ENCODE data around the gene KRTAP4-6.
"Not testable (repeated sequence)": the region's sequence is repeated elsewhere in the genome, so short reads cannot be mapped to it uniquely, and the experiment has no call there.

Gene KRTAP4-6

DNA sequence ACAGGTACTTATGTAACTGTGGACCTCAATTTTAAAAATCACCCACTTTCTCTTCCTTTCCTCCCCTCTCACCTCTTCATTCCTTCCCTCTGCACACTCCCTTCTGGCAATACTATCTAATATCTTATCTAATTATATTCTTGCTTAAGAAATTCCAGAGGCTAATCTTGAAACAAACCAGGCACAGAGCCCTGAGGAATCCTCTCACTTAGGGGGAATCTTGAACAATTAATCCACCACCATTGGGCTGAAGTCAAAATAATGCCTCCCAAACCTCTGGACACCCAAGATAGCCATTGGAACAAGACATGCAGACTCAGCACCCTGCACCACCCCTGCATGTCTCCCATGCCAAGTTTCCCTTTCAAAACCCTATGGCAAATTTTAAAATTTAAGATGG is 1.0 kb upstream of the KRTAP4-6 start:
- H3K27me3 ChIP-seq (ENCODE audit: control insufficient read depth, insufficient read depth, low read length), result no peaks in the 10 kb centered on the region
- no peaks in the 10 kb centered on the region for H3K4me1 ChIP-seq (ENCODE audit: control insufficient read depth, insufficient read depth, low read length)
- no peaks in the 10 kb centered on the region for H3K9me3 ChIP-seq (ENCODE audit: control insufficient read depth, insufficient read depth, low read length)
- H3K4me3 ChIP-seq (ENCODE audit: low read depth, low read length), result no peak overlapping the region
- no peaks in the 10 kb centered on the region for H3K36me3 ChIP-seq (ENCODE audit: control insufficient read depth, insufficient read depth, low read length)
- H3K9ac ChIP-seq (ENCODE audit: low read depth, low read length), result no peak overlapping the region

DNA sequence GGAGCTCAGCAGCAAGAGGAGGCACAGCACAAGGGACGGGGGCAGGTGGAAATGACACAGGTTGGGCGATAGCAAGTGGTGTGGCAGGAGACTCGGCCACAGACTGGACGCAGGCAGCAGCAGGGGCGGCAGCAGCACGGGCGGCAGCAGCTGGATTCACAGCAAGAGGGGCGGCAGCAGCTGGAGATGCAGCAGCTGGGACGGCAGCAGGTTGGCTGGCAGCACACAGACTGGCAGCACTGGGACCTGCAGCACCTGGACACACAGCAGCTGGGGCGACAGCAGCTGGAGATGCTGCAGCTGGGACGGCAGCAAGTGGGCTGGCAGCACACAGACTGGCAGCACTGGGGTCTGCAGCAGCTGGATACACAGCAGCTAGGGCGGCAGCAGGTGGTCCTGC is 479 bp downstream of the KRTAP4-6 start:
- H3K27me3 ChIP-seq (ENCODE audit: control insufficient read depth, insufficient read depth, low read length); H3K9me3 ChIP-seq (ENCODE audit: control insufficient read depth, insufficient read depth, low read length); H3K36me3 ChIP-seq (ENCODE audit: control insufficient read depth, insufficient read depth, low read length); H3K4me1 ChIP-seq (ENCODE audit: control insufficient read depth, insufficient read depth, low read length); H3K9ac ChIP-seq (ENCODE audit: low read depth, low read length); H3K4me3 ChIP-seq (ENCODE audit: low read depth, low read length): not testable (repeated sequence)

DNA sequence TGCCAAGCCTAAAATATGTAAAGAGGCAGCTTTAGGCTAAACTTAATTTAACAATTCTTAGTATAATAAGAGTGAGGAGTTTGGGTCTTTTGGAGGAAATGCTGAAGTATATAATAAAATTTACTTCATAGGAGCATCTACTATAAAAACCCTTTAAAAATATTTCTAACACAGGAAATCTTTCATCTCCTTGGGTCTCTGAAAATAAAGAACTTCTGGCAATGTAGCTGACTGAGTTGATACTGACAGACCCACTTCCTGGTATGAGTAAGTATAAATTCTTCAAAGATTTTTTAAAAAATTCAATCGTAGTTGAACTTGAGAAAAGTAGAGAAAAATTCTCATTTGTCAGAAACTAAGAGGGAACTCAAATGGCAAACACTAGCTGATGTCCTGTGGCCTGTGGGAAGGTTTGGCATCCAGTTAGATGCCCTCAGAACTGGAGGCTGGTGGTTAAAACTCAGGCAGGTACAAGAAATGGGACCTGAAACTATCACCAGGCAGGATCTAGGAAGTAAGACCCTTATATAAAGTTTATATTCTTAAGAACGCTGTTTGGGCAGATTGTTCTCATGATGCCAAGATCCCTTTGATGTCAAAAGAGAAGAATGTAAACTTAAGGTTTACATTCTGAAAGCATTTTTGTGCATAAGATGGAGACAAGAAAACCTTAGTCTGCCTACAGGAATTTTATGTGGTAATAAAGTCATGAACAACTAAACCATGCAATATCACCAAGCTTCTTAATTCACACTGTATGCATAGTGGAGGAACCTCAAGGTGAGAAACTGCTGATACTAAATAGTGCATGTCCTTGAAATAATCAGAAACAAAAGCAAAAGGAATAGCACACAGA is 6.2 kb downstream of the KRTAP4-6 start:
- Histone ChIP-seq H3K36me3 (ENCODE audit: control insufficient read depth, insufficient read depth, low read length) (no peaks in the 10 kb centered on the region), H3K9ac (ENCODE audit: low read depth, low read length) (no peak overlapping the region), H3K27me3 (ENCODE audit: control insufficient read depth, insufficient read depth, low read length) (no peaks in the 10 kb centered on the region), H3K9me3 (ENCODE audit: control insufficient read depth, insufficient read depth, low read length) (no peaks in the 10 kb centered on the region), H3K4me1 (ENCODE audit: control insufficient read depth, insufficient read depth, low read length) (no peaks in the 10 kb centered on the region), H3K4me3 (ENCODE audit: low read depth, low read length) (no peak overlapping the region)

DNA sequence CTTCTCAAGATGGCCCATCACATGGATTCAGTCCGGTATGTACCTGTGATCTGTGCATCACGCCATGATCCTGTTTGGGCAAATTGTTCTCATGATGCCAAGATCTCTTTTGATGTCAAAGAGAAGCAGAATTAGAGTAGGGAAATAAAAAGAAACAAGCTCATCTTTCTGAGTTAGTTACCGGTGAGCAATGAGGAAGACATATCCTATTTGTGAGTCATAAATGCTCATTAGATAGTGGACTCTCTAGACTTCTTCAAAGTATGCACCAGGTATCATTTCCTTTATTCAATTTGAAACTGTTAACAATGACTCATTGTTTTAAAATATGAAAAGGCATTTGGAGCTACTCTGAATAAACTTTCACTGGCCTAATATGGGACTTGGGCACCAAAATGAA is 8.4 kb downstream of the KRTAP4-6 start:
- no peaks in the 10 kb centered on the region for H3K4me1 ChIP-seq (ENCODE audit: control insufficient read depth, insufficient read depth, low read length)
- H3K9me3 ChIP-seq (ENCODE audit: control insufficient read depth, insufficient read depth, low read length), result no peaks in the 10 kb centered on the region
- H3K36me3 ChIP-seq (ENCODE audit: control insufficient read depth, insufficient read depth, low read length), result no peaks in the 10 kb centered on the region
- no peak overlapping the region for H3K9ac ChIP-seq (ENCODE audit: low read depth, low read length)
- no peak overlapping the region for H3K4me3 ChIP-seq (ENCODE audit: low read depth, low read length)
- no peaks in the 10 kb centered on the region for H3K27me3 ChIP-seq (ENCODE audit: control insufficient read depth, insufficient read depth, low read length)

DNA sequence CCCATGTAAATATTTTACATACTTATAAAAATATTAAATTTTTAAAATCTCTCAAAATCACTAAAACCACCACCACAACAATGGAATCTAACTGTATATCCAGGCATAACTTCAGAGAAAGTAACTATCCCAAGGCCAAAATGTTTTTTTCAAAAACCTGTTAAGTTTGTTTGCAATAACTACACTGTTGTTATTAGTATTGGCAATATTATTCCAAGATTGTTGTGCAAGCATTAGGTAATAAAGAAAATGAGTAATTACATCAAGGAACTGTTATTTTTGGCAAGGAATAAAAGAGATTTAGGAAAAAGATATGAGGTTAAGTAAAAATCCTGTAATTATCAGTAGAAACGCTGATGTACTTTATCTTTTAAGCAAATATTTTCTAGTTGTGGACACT is 13.0 kb downstream of the KRTAP4-6 start:
- H3K27me3 ChIP-seq (ENCODE audit: control insufficient read depth, insufficient read depth, low read length), result no peaks in the 10 kb centered on the region
- H3K36me3 ChIP-seq (ENCODE audit: control insufficient read depth, insufficient read depth, low read length), result no peaks in the 10 kb centered on the region

DNA sequence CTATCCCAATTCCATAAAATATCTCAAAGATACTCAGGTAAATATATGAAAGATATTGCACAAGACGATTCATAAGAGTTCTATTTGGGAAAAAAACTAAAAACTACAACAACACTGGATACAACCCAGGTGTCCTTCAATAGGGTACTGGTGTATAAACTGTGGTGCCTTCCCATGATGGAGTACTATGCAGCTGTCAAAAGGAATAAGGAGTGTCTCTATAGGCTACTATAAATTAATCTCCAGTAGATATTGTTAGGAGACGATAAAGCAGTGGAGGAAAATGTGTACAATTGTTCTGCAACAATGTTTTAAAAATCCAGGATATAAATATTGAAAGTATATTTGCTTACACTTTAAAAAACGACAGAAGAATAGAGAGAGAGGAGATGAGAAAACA is 13.9 kb downstream of the KRTAP4-6 start:
- Histone ChIP-seq H3K27me3 (ENCODE audit: control insufficient read depth, insufficient read depth, low read length) (no peaks in the 10 kb centered on the region), H3K36me3 (ENCODE audit: control insufficient read depth, insufficient read depth, low read length) (no peaks in the 10 kb centered on the region), H3K4me1 (ENCODE audit: control insufficient read depth, insufficient read depth, low read length) (no peaks in the 10 kb centered on the region), H3K9me3 (ENCODE audit: control insufficient read depth, insufficient read depth, low read length) (no peaks in the 10 kb centered on the region), H3K9ac (ENCODE audit: low read depth, low read length) (no peak overlapping the region), H3K4me3 (ENCODE audit: low read depth, low read length) (no peak overlapping the region)

More for the DNA sequence above, 13.0 kb downstream of the KRTAP4-6 start:
- Histone ChIP-seq H3K4me1 (ENCODE audit: control insufficient read depth, insufficient read depth, low read length) (no peaks in the 10 kb centered on the region), H3K9ac (ENCODE audit: low read depth, low read length) (no peak overlapping the region), H3K4me3 (ENCODE audit: low read depth, low read length) (no peak overlapping the region), H3K9me3 (ENCODE audit: control insufficient read depth, insufficient read depth, low read length) (no peaks in the 10 kb centered on the region)

DNA sequence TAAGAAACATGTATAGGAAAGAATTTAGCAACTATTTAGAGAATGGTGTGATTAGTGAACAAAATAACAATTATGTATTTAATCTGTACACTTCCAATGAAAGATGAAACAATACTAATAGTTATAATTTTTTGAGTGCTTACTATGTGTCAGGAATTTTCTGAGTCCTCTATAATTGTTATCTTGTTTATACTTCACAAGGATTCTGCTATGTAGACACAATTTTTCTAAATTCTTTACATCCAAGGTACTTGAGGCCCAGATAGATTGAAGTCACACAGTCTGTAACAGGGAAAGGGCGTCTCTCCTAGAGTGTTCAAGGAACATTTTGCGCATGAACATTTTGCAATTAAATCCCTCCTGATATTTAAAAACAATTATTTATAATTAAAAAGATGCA is 15.3 kb downstream of the KRTAP4-6 start:
- no peaks in the 10 kb centered on the region for H3K4me1 ChIP-seq (ENCODE audit: control insufficient read depth, insufficient read depth, low read length)
- no peak overlapping the region for H3K9ac ChIP-seq (ENCODE audit: low read depth, low read length)
- no peaks in the 10 kb centered on the region for H3K9me3 ChIP-seq (ENCODE audit: control insufficient read depth, insufficient read depth, low read length)
- no peak overlapping the region for H3K4me3 ChIP-seq (ENCODE audit: low read depth, low read length)
- H3K36me3 ChIP-seq (ENCODE audit: control insufficient read depth, insufficient read depth, low read length), result no peaks in the 10 kb centered on the region
- no peaks in the 10 kb centered on the region for H3K27me3 ChIP-seq (ENCODE audit: control insufficient read depth, insufficient read depth, low read length)

DNA sequence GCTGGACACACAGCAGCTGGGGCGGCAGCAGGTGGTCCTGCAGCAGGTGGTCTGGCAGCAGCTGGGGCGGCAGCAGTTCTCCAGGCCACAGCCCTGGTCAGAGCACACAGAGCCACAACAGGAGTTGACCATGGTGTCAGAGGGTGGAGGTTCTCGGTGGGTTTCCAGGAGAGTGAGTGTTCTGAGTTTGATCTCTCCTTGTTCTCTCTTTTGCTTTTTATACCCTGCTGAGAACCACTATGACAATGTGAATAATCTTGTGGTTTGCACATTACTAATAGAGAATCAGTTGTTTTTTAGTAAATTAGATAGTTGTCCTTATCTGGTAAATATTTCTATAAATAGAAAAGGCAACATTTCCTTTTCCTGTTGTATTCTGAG is 16.4 kb downstream of the KRTAP4-6 start, which contains the start of gene KRTAP4-12:
TSS of gene KRTAP4-12 (minus strand) at position 192 of the 381 bp plus-strand sequence. CDS start at position 132, 60 bp downstream.
- H3K4me3 ChIP-seq (ENCODE audit: low read depth, low read length); H3K36me3 ChIP-seq (ENCODE audit: control insufficient read depth, insufficient read depth, low read length); H3K9ac ChIP-seq (ENCODE audit: low read depth, low read length); H3K9me3 ChIP-seq (ENCODE audit: control insufficient read depth, insufficient read depth, low read length); H3K27me3 ChIP-seq (ENCODE audit: control insufficient read depth, insufficient read depth, low read length); H3K4me1 ChIP-seq (ENCODE audit: control insufficient read depth, insufficient read depth, low read length): not testable (repeated sequence)

DNA sequence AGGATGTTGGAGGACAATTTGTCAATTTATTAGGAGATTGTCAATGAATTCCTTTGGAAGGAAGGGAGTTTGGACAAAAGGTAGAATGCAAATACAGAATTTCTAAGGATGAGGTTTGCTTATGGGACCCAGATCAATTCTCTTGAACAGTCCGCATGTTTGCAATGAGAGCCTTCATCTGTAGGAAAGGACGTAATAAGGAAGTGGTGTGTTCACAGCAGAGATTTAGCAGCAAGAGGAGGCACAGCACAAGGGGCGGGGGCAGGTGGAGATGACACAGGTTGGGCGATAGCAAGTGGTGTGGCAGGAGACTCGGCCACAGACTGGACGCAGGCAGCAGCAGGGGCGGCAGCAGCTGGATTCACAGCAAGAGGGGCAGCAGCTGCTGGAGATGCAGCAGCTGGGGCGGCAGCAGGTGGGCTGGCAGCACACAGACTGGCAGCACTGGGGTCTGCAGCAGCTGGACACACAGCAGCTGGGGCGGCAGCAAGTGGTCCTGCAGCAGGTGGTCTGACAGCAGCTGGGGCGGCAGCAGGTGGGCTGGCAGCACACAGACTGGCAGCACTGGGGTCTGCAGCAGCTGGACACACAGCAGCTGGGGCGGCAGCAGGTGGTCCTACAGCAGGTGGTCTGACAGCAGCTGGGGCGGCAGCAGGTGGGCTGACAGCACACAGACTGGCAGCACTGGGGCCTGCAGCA is 16.9 kb downstream of the KRTAP4-6 start:
- not testable (repeated sequence) for H3K4me1 ChIP-seq (ENCODE audit: control insufficient read depth, insufficient read depth, low read length); H3K9ac ChIP-seq (ENCODE audit: low read depth, low read length); H3K4me3 ChIP-seq (ENCODE audit: low read depth, low read length); H3K9me3 ChIP-seq (ENCODE audit: control insufficient read depth, insufficient read depth, low read length); H3K36me3 ChIP-seq (ENCODE audit: control insufficient read depth, insufficient read depth, low read length); H3K27me3 ChIP-seq (ENCODE audit: control insufficient read depth, insufficient read depth, low read length)

DNA sequence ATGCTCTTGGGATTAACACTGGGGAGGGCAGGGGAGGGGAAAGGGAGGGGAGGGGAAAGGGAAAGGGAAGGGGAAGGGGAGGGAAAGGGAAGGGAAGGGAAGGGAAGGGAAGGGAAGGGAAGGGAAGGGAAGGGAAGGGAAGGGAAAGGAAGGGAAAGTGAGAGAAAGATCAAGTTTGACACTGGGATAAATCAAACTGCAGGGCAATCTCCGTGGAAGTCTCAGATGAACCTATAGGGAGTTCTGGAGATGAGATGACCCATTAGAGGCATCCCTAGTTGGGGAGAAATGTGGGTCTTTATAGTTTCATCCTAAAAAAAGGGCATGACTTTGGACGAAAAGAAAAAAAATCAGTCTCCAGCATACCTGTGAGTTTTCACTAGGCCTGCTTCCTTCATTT is 18.6 kb downstream of the KRTAP4-6 start:
- Histone ChIP-seq H3K36me3 (ENCODE audit: control insufficient read depth, insufficient read depth, low read length) (no peaks in the 10 kb centered on the region), H3K9ac (ENCODE audit: low read depth, low read length) (no peak overlapping the region), H3K4me3 (ENCODE audit: low read depth, low read length) (no peak overlapping the region), H3K4me1 (ENCODE audit: control insufficient read depth, insufficient read depth, low read length) (no peaks in the 10 kb centered on the region), H3K27me3 (ENCODE audit: control insufficient read depth, insufficient read depth, low read length) (no peaks in the 10 kb centered on the region), H3K9me3 (ENCODE audit: control insufficient read depth, insufficient read depth, low read length) (no peaks in the 10 kb centered on the region)

DNA sequence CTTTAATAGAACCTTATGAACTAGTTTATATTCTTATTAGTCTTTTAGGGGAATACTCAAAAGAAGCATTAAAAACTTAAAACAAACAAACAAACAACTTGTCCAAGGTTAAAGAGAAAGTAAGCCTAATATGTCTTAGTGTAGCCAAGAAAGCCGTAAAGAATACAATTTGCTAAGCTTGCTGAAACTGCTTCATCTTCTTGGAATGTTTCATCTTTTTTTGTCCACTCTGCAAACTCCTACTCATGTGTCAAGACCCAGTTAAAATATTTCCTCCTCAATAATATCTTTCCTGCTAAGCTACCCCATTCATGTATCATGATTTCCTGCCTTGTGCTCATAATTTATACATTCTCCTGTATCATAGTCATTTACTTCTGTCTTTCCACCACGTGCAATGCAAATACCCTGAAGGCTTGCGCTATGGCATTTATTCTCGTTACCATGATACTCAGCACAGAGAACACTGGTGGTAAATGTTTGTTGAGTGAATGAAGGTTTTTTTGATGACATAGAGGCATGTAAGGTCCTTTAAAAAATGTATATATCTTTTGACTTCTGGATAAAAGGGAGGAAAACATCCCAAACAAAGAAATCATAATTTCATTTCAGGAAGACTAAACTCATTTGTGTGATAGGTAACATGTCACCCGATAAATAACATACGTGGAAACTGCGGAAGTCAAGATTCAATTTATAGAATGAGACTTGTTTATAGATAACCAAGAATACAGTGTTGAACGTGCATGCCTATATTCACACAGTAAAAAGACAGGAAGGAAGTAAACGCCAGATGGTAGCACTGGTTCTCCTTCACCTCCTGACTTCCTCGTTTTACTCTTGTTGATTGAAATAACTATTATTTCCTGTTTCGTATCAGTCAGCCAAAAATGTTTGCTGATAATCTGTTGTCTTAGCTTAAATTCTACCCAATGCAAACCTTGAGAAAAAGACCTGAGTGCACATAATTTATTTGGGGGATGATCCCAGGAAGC is 20.4 kb downstream of the KRTAP4-6 start:
- not testable (repeated sequence) for H3K9me3 ChIP-seq (ENCODE audit: control insufficient read depth, insufficient read depth, low read length); H3K27me3 ChIP-seq (ENCODE audit: control insufficient read depth, insufficient read depth, low read length); H3K4me3 ChIP-seq (ENCODE audit: low read depth, low read length); H3K9ac ChIP-seq (ENCODE audit: low read depth, low read length); H3K36me3 ChIP-seq (ENCODE audit: control insufficient read depth, insufficient read depth, low read length); H3K4me1 ChIP-seq (ENCODE audit: control insufficient read depth, insufficient read depth, low read length)
